Skin of body (tissue), 2 donors: ENCODE data around the gene GFOD2. TPM values are rescaled to one million over a fixed set of nuclear protein-coding genes. Genes with fewer than 3 reads are reported as not detected.

Experiments used
- DNase-seq: peaks from one replicate; lab custom pipeline; 2025; lab: John Stamatoyannopoulos, UW
- total RNA-seq: library from RNA; depleted of rRNA; stranded (reverse); fragments of >200 nt; gene quantifications from one replicate; pipeline ENCODE4 v1.2.3, GENCODE V29; 2014

Gene GFOD2
- total RNA-seq, 1 donor from 2014 or later, result 14.1 TPM

- peak; percentile 85 for DNase-seq
Observed at GRCh38 chr16:67659675-67660563, 59.2 kb downstream of the GFOD2 start, which contains the start of gene ACD. ACD (minus strand) TSS chr16:67660260; CDS start chr16:67660220, 40 bp downstream.

GRCh38 chr16:67658849-67659674, 60.1 kb downstream of the GFOD2 start:
- DNase-seq, result no peak

- no peak for DNase-seq
Observed at GRCh38 chr16:67657751-67658518, 61.2 kb downstream of the GFOD2 start.

- DNase-seq, result no peak
Observed at GRCh38 chr16:67657017-67657608, 62.0 kb downstream of the GFOD2 start.

GRCh38 chr16:67656344-67657016, 62.6 kb downstream of the GFOD2 start:
- no peak for DNase-seq

- no peak for DNase-seq
Observed at GRCh38 chr16:67655363-67655762, 63.8 kb downstream of the GFOD2 start.

GRCh38 chr16:67654403-67654911, 64.7 kb downstream of the GFOD2 start:
- DNase-seq, result no peak

- DNase-seq, result no peak
Observed at GRCh38 chr16:67653789-67654402, 65.2 kb downstream of the GFOD2 start.

- DNase-seq, result no peak
Observed at GRCh38 chr16:67653128-67653788, 65.9 kb downstream of the GFOD2 start.

GRCh38 chr16:67652578-67653127, 66.5 kb downstream of the GFOD2 start:
- DNase-seq, result no peak

- no peak for DNase-seq
Observed at GRCh38 chr16:67651847-67652246, 67.3 kb downstream of the GFOD2 start.

- no peak for DNase-seq
Observed at GRCh38 chr16:67651039-67651438, 68.1 kb downstream of the GFOD2 start.

- DNase-seq, result no peak
Observed at GRCh38 chr16:67650023-67650422, 69.1 kb downstream of the GFOD2 start.

- no peak for DNase-seq
Observed at GRCh38 chr16:67649494-67649931, 69.6 kb downstream of the GFOD2 start.

- no peak for DNase-seq
Observed at GRCh38 chr16:67648764-67649407, 70.2 kb downstream of the GFOD2 start.

GRCh38 chr16:67648088-67648763, 70.9 kb downstream of the GFOD2 start:
- DNase-seq, result no peak

GRCh38 chr16:67647681-67648080, 71.4 kb downstream of the GFOD2 start:
- no peak for DNase-seq
